Panc1 (cell line): ENCODE results near the gene NUP98. TPM values are rescaled to one million over a fixed set of nuclear protein-coding genes. Genes with fewer than 3 reads are reported as not detected.

Experiments used
- ATAC-seq: fragments of 200-7000 bp; cut with Tn5 transposase; 2 replicates; pipeline ENCODE4 v1.9.1; 2020; ENCODE audit warnings: mild to moderate bottlenecking, moderate library complexity
- BruUV-seq: library from RNA; stranded (reverse); fragments of 400-500 nt; replicated peaks from 2 replicates; lab custom pipeline; 2021; lab: Mats Ljungman, UMichigan
- CTCF ChIA-PET: fragments of 300-600 bp; sonication (Branson Sonifier 250); formaldehyde crosslinking; loops from one replicate; lab custom pipeline; 2022; ENCODE audit warnings: antibody characterized with exemption; lab: Charles Lee
- POLR2A ChIA-PET: fragments of 300-600 bp; sonication (Branson Sonifier 250); formaldehyde crosslinking; loops from one replicate; lab custom pipeline; 2022; ENCODE audit warnings: antibody characterized with exemption; lab: Charles Lee
- DNase-seq: peaks from one replicate; pipeline ENCODE4 v3.0.0-alpha.2; 2010; ENCODE audit warnings: low read depth, low spot score
- H3K27ac ChIP-seq: 2 replicates; pipeline ENCODE4 v1.5.1; 2011; ENCODE audit warnings: mild to moderate bottlenecking, low read length, inconsistent platforms
- H3K27me3 ChIP-seq: fragments of 200-500 bp; sonication (Bioruptor generic); 2 replicates; pipeline ENCODE4 v1.6.0; 2014; ENCODE audit warnings: low read length, inconsistent platforms; ENCODE audit not compliant: control insufficient read depth, insufficient read depth
- H3K36me3 ChIP-seq: fragments of 200-500 bp; sonication (Bioruptor generic); 2 replicates; pipeline ENCODE4 v1.5.1; 2014; ENCODE audit warnings: inconsistent platforms, mild to moderate bottlenecking, low read length, moderate library complexity; ENCODE audit not compliant: control insufficient read depth, insufficient read depth
- H3K4me1 ChIP-seq: 2 replicates; pipeline ENCODE4 v1.5.1; 2011; ENCODE audit warnings: inconsistent platforms, mild to moderate bottlenecking, low read length, moderate library complexity; ENCODE audit not compliant: control insufficient read depth, insufficient read depth
- H3K4me3 ChIP-seq, 2 experiments: 2 replicates each; pipeline ENCODE4 v1.5.1; 2011 to 2012; ENCODE audit warnings: low read depth in 2 of 2, low read length in 2 of 2, mild to moderate bottlenecking in 2 of 2, inconsistent platforms in 1 of 2, moderate library complexity in 1 of 2
- H3K9me3 ChIP-seq: fragments of 200-500 bp; sonication (Bioruptor generic); 2 replicates; pipeline ENCODE4 v1.5.1; 2014; ENCODE audit warnings: low read depth, mild to moderate bottlenecking, inconsistent platforms, low read length, moderate library complexity; ENCODE audit not compliant: control insufficient read depth, insufficient read depth
- POLR2AphosphoS5 ChIP-seq: IDR thresholded peaks from 2 replicates; pipeline ENCODE4 v1.6.1; 2012; ENCODE audit warnings: mild to moderate bottlenecking, low read depth, low read length, moderate library complexity
- REST ChIP-seq, 2 experiments: IDR thresholded peaks; 2 replicates each; pipeline ENCODE4 v1.6.1; 2011 to 2012; ENCODE audit warnings: low read depth in 2 of 2, control low read depth in 1 of 2, low read length in 1 of 2, mild to moderate bottlenecking in 1 of 2, moderate library complexity in 1 of 2; ENCODE audit not compliant: insufficient read depth in 1 of 2
- SIN3A ChIP-seq: IDR thresholded peaks from 2 replicates; pipeline ENCODE4 v1.6.1; 2012; ENCODE audit warnings: low read depth, mild to moderate bottlenecking, low read length, moderate library complexity, borderline replicate concordance; ENCODE audit not compliant: insufficient read depth
- TCF7L2 ChIP-seq: IDR thresholded peaks from 2 replicates; pipeline ENCODE4 v1.6.1; 2011; ENCODE audit warnings: mild to moderate bottlenecking, low read depth, low read length, inconsistent platforms
- in situ Hi-C: cut with HindIII; loops from 2 replicates; pipeline ENCODE4 v1.10.0; 2016; ENCODE audit warnings: low sequenced_read_pairs, low pct_unique_long_range_greater_than_20kb
- intact Hi-C: fragments of 100-400 bp; cut with micrococcal nuclease; formaldehyde crosslinking; loops from one replicate; pipeline ENCODE4 v1.10.0; 2022; ENCODE audit not compliant: unreplicated experiment
- total RNA-seq: library from RNA; stranded (reverse); gene quantifications from one replicate; pipeline ENCODE4 v1.2.1, GENCODE V29; 2021; ENCODE audit not compliant: unreplicated experiment
- TF ChIP-seq, protein P1 (sequence below): fragments of 450-650 bp; IDR thresholded peaks from 2 replicates; pipeline ENCODE4 v1.5.1; 2017; ENCODE audit warnings: mild to moderate bottlenecking

Gene NUP98
- total RNA-seq, 1 experiment from 2014 or later = 244 TPM

DNA sequence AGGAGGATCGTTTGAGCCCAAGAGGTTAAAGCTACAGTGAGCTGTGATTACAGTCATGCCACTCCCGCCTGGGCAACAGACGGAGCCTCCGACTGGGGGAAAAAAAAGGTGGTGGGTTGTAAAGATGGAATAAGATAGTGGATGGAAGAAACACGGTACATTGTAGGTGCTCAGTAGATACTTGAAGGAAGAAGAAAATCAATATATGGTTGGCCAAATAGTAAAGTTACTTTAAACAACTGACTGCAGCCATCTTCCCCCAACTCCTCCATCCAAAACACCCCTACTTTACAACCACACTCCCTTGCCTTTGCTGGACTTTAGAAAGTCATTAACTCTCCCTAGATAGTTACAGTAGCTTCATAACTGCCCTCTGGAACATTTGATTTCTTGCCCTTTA lies 2.5 kb upstream of the NUP98 start:
- Histone ChIP-seq H3K9me3 (no peaks in the 10 kb centered on the region), H3K27ac (no peak overlapping the region), H3K4me3 (no peak overlapping the region), H3K36me3 (peaks cover 3% of the 10 kb centered on the region), H3K27me3 (no peaks in the 10 kb centered on the region), H3K4me1 (peaks cover 10% of the 10 kb centered on the region)
- no peak for DNase-seq
- intact Hi-C loops = no loop called here
- no peak; the same call in 1 of the 2 replicates for TF ChIP-seq POLR2AphosphoS5
- TF ChIP-seq, protein P1, sequence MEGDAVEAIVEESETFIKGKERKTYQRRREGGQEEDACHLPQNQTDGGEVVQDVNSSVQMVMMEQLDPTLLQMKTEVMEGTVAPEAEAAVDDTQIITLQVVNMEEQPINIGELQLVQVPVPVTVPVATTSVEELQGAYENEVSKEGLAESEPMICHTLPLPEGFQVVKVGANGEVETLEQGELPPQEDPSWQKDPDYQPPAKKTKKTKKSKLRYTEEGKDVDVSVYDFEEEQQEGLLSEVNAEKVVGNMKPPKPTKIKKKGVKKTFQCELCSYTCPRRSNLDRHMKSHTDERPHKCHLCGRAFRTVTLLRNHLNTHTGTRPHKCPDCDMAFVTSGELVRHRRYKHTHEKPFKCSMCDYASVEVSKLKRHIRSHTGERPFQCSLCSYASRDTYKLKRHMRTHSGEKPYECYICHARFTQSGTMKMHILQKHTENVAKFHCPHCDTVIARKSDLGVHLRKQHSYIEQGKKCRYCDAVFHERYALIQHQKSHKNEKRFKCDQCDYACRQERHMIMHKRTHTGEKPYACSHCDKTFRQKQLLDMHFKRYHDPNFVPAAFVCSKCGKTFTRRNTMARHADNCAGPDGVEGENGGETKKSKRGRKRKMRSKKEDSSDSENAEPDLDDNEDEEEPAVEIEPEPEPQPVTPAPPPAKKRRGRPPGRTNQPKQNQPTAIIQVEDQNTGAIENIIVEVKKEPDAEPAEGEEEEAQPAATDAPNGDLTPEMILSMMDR = no peak
- no peak for TF ChIP-seq SIN3A
- POLR2A ChIA-PET = no interaction called here
- in situ Hi-C loops = no loop called here
- ATAC-seq = no peak
- no TSS peak for BruUV-seq
- CTCF ChIA-PET = interaction anchor here (0.6 kb wide), 1 partner anchor 41 kb away, joined by 11 read pairs; no protein-coding TSS in a partner anchor

- in situ Hi-C loops = no loop called here
- H3K4me1 ChIP-seq = peaks cover 10% of the 10 kb centered on the region
- BruUV-seq = no TSS peak
- peak overlapping the region; percentile 98 for H3K27ac ChIP-seq
- no peaks in the 10 kb centered on the region for H3K27me3 ChIP-seq
- no peaks in the 10 kb centered on the region for H3K9me3 ChIP-seq
- TF ChIP-seq TCF7L2 (no peak), REST (IDR thresholded peaks at IDR 0.05; ENCODE audit: insufficient read depth in 1 of 2, low read depth in 2 of 2, low read length in 1 of 2) (no peak), SIN3A (no peak), POLR2AphosphoS5 (no peak)
- TF ChIP-seq, protein P1 = no peak
- POLR2A ChIA-PET = interaction anchor here (0.6 to 0.7 kb wide), 2 partner anchors 26 to 1139 kb away, joined by 6 to 9 read pairs; no protein-coding TSS in a partner anchor
- DNase-seq (no peak), ATAC-seq (no peak)
- H3K4me3 ChIP-seq = no peak overlapping the region
- peaks cover 3% of the 10 kb centered on the region for H3K36me3 ChIP-seq
- CTCF ChIA-PET = interaction anchor here (0.6 to 0.7 kb wide), 2 partner anchors 14 to 817 kb away, joined by 3 to 11 read pairs; no protein-coding TSS in a partner anchor
- intact Hi-C loops = no loop called here
These were observed 1.8 kb upstream of the NUP98 start for GRCh38 chr11:3799143-3799542.
